ENCODE data around the gene OR51G1.
"Not testable (repeated sequence)": the region's sequence is repeated elsewhere in the genome, so short reads cannot be mapped to it uniquely, and the experiment has no call there.

Gene OR51G1

GRCh38 chr11:4924239-4924638, at the start of gene OR51G1:
Gene OR51G1 (minus strand): TSS chr11:4924339. CDS start chr11:4924339, 0 bp downstream.
- DNase-seq = no peak

- DNase-seq = no peak
These were observed 38.7 kb upstream of the OR51G1 start for GRCh38 chr11:4962816-4963215.

- DNase-seq = no peak
These were observed 36.7 kb upstream of the OR51G1 start for GRCh38 chr11:4960877-4961276.

DNA sequence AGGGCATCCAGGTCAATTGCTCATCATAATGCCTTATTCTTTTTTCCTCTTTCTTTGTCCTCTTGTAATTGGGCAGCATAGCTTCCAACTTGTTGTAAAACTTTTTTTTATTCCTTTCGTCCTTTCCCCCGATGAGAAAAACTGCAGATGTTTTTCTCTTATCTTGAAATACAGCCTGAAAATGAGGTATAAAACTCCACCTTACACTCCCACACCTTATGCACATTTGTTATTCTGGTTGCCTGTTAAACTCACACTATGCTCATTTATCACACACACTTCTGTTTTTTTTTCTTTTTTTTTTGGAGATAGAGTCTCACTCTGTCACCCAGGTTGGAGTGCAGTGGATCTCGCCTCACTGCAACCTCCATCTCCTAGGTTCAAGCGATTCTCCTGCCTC, 33.3 kb upstream of the OR51G1 start:
- DNase-seq = no peak

DNA sequence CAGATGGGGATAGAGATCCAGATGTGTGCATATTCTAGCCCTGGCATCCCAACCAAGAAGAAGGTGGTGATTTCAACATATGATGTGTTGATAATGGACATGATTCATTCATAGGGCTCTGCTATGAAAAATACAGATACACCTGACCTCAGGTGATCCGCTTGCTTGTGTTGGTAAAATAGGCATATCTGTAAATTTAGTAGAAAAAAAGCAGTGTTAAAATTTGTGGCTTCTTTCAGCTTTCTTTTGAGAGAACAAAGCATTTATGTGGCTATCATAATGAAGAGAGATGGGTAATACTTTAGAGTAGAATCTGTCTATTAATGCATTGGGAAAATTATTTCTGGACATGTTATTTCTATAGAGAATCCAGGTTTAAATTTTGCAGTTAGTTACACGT, 31.5 kb upstream of the OR51G1 start, which contains the start of gene OR51A2:
TSS of gene OR51A2 (minus strand) at position 101 of the 400 bp plus-strand sequence. CDS start at position 101, 0 bp downstream.
- DNase-seq = not testable (repeated sequence)

DNA sequence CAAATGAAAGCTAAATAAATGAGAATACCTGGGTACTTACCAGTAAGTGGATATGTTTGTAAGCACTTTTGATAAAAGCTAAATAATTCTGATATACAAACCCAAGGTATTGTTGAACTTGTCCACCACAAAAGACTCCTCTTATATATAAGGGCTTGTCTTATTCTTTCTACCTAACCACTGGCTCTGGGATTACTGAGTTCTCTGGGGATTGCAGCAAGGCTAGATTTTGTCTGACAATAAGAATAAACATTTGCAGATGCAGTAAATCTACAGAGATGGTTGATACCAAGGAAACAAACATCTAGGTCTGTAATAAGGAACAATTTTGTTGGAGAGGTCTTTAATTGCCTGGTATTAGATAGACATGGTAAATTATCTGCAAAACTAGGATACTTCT, 23.4 kb upstream of the OR51G1 start, which contains the start of gene OR51A4:
TSS of gene OR51A4 (minus strand) at position 101 of the 400 bp plus-strand sequence. CDS start 505 bp downstream, outside the sequence.
- no peak for DNase-seq

- no peak for DNase-seq
These were observed 12.6 kb upstream of the OR51G1 start for GRCh38 chr11:4936745-4937144.

GRCh38 chr11:4932751-4933150, 8.6 kb upstream of the OR51G1 start:
- no peak for DNase-seq

DNA sequence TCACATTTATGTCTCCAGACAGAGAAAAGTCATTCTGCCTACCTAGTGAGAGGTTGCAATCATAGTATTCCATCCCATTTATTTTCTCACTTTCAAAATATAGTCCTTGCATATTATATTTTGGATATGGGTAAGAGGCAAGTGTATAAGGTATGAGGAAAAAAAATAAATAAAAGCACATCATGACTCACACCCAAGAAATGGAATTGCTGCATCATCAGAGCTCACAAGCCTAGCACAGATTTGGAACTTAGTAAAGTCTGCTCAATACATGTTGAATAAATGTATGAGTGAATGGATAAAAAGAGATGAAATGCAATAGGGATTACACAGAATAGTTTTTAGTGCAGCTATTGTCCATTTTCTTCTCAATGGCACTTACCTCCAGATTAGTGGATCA, 2.5 kb upstream of the OR51G1 start:
- no peak for DNase-seq

DNA sequence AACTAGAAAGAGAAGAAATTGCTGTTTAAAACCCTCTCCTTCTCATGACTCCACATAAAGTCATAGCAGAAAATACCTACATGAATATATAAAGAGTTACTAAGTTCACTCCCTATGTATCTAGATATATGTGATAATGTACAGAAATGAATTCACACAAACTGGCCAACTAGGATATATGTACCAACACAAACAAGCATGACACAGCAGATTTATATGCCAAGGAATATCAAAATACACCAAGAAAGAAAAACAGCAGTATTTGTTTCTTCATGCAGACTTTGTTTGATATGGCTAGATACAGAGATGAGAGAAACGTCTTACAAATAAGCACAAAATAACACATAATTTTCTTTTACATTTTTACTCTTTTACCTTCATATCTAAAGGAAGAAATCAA, 1.8 kb downstream of the OR51G1 start:
- DNase-seq = no peak

DNA sequence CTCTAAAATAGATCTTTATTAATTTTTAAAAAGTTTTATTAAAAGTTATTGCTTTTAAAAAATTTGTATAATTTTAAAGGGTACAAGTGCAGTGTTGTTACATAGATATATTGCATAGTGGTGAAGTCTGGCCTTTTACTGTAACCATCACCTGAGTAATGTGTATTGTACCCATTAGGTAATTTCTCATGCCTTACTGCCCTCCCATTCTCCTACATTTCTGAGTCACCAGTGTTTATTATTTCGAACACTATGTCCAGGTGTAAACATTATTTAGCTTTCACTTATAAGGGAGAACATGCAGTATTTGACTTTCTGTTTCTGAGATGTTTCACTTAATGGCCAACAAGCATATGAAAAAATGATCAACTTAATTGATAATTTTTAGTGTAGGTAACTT, 2.3 kb downstream of the OR51G1 start:
- no peak for DNase-seq

DNA sequence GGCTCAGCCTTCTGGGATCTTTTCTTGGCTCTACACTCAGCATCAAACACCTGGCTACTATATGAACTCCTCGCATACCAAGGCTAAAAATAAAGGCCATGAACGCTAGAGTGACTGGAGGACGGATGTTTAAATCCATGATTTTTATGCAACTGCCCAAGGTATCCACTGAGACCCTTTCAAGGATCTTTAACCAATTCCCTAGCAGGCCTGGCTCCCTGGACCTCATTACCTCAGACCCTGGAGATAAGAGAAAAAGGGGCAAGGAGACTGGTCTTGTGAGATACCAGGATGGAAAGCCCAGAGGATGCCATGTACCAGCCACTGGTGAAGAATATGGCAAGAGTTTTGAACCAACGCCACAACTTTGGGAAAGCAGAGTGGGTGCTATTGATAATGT, 4.9 kb downstream of the OR51G1 start, which contains the start of gene OR51G2:
TSS of gene OR51G2 (minus strand) at position 101 of the 400 bp plus-strand sequence. CDS start 3,687 bp downstream, outside the sequence.
- DNase-seq = no peak

GRCh38 chr11:4916581-4916980, 7.6 kb downstream of the OR51G1 start:
- DNase-seq = no peak

DNA sequence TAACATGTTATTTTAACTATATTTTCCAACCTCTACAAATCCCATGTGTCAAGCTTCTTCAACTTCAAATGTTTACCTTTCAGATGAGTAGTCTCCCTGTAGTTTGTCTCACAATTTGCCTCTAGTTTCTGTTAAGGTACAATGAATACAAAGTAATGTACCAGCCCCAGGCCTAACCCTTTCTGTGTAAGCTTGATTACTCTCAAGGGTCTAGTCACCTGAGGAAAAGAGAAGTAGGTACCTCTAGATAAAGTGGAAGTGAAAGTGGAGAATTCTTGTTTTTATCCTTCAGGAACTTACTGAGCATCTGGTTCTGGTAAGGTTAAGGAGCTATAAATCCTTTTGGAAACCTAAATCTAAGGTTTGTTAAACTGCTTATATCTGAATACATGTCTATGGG, 20.7 kb downstream of the OR51G1 start, which contains the start of gene OR51A7:
TSS of gene OR51A7 (plus strand) at position 300 of the 400 bp plus-strand sequence. CDS start 3,587 bp downstream, outside the sequence.
- no peak for DNase-seq

GRCh38 chr11:4891996-4892640, 32.0 kb downstream of the OR51G1 start:
- DNase-seq = no peak

- no peak for DNase-seq
These were observed 33.9 kb downstream of the OR51G1 start for GRCh38 chr11:4890279-4890678.

DNA sequence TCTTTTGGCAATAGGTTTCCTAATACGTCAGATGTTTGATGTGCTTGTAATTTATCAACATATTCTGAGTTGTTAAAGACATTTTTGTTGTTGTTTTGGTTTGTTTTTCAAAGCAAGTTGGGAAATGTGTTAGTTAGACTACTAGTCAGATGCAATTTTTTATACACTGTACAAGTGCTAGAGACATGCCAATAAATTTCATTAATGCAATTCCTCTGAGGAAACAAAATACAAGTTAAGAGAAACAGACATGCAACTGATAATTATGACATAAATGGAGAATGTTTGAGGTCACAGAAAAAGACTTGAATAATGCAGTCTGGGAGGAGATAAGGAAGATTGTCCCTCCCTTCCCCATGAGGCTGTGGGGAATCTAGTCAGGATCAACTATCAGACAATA, 36.5 kb downstream of the OR51G1 start:
- DNase-seq = no peak

GRCh38 chr11:4886186-4886585, 38.0 kb downstream of the OR51G1 start:
- DNase-seq = no peak

DNA sequence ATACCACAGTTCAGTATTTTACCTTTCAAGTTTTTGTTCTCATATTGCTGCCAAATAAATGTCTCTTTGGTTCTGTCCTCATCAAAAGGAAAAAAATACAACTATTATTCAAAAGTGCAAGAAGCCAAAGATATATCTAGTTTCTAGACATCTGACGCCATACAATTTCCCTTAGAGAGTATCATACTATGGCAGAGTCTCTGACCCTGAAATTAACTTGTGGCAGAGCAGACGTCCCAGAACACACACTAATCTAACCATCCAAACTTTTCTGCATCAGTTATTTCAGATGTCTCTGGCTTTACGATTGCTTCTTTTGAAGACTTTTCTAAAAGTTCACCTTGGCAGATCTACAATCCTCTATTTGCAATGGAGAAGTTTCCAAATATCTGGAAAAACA, 39.8 kb downstream of the OR51G1 start:
- no peak for DNase-seq

GRCh38 chr11:4882543-4882942, 41.6 kb downstream of the OR51G1 start:
- no peak for DNase-seq

GRCh38 chr11:4881860-4882500, 42.2 kb downstream of the OR51G1 start, which contains the start of gene OR51T1:
Gene OR51T1 (plus strand): TSS chr11:4881900. CDS start chr11:4881900, 0 bp downstream.
- DNase-seq = no peak

DNA sequence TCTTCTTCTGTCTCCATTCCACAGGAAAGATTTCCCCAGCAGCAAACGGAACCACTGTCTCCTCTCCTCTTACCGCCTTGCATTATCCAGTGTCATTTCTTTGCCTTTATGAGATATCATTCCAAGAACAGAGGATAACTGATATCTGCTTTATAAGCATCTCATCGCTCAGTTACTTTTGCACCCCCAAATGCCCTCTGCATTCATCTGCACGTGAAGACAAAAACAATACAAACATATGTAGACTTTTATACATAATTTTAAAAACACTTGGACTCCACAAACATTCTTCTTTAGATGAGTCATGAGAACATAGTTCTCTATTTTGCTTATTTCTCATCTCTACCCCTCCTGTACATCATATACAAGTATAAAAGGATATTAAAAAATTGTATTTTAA, 43.0 kb downstream of the OR51G1 start:
- no peak for DNase-seq
